Measurements from ENCODE around the gene ARL10. TPM values are rescaled to one million over a fixed set of nuclear protein-coding genes. Genes with fewer than 3 reads are reported as not detected.

Gene ARL10
- total RNA-seq, 1 donor from 2014 or later, result 6.7 TPM

Other genes starting within 250 kb of the ARL10 start
- gene SIMC1, start 127.1 kb upstream of the ARL10 start, total RNA-seq, result 3.8 TPM in 2 replicates
- 105 and 110 TPM in 2 replicates for gene KIAA1191, start 3.7 kb upstream of the ARL10 start, total RNA-seq
- gene NOP16, start 23.1 kb downstream of the ARL10 start, total RNA-seq, result 21.7 and 29.3 TPM in 2 replicates
- gene HIGD2A, start 23.3 kb downstream of the ARL10 start, total RNA-seq, result 42.7 and 43.5 TPM in 2 replicates
- gene CLTB, start 51.1 kb downstream of the ARL10 start, total RNA-seq, result 135 and 136 TPM in 2 replicates
- 37.9 and 47.1 TPM in 2 replicates for gene FAF2, start 82.9 kb downstream of the ARL10 start, total RNA-seq
- gene RNF44, start 171.9 kb downstream of the ARL10 start, total RNA-seq, result 3.2 and 3.5 TPM in 2 replicates
- gene CDHR2, start 183.9 kb downstream of the ARL10 start, total RNA-seq, result not detected in 2 replicates
- 6.0 and 7.5 TPM in 2 replicates for gene GPRIN1, start 244.7 kb downstream of the ARL10 start, total RNA-seq